ENCODE data around the gene TENM4.

TENM4 gene

GRCh38 chr11:78704811-78705210, 736.0 kb downstream of the TENM4 start:
- DNase-seq (ENCODE audit: low spot score) = no peak

- no peak for DNase-seq (ENCODE audit: low spot score)
These were observed 741.2 kb downstream of the TENM4 start for GRCh38 chr11:78699609-78700135.

GRCh38 chr11:78698612-78699011, 742.2 kb downstream of the TENM4 start:
- no peak for DNase-seq (ENCODE audit: low spot score)

- DNase-seq (ENCODE audit: low spot score) = no peak
These were observed 744.7 kb downstream of the TENM4 start for GRCh38 chr11:78696177-78696576.

GRCh38 chr11:78694152-78694551, 746.7 kb downstream of the TENM4 start:
- no peak for DNase-seq (ENCODE audit: low spot score)

- no peak for DNase-seq (ENCODE audit: low spot score)
These were observed 749.6 kb downstream of the TENM4 start for GRCh38 chr11:78691215-78691614.

GRCh38 chr11:78690352-78690987, 750.4 kb downstream of the TENM4 start:
- no peak for DNase-seq (ENCODE audit: low spot score)

- no peak for DNase-seq (ENCODE audit: low spot score)
These were observed 751.2 kb downstream of the TENM4 start for GRCh38 chr11:78689585-78690153.

- DNase-seq (ENCODE audit: low spot score) = no peak
These were observed 751.7 kb downstream of the TENM4 start for GRCh38 chr11:78689101-78689500.

- no peak for DNase-seq (ENCODE audit: low spot score)
These were observed 752.4 kb downstream of the TENM4 start for GRCh38 chr11:78688460-78688859.

GRCh38 chr11:78685156-78685555, 755.7 kb downstream of the TENM4 start:
- no peak for DNase-seq (ENCODE audit: low spot score)

- no peak for DNase-seq (ENCODE audit: low spot score)
These were observed 756.5 kb downstream of the TENM4 start for GRCh38 chr11:78684377-78684776.

GRCh38 chr11:78683774-78684173, 757.1 kb downstream of the TENM4 start:
- no peak for DNase-seq (ENCODE audit: low spot score)

- no peak for DNase-seq (ENCODE audit: low spot score)
These were observed 764.7 kb downstream of the TENM4 start for GRCh38 chr11:78676026-78676557.

GRCh38 chr11:78672850-78673620, 767.8 kb downstream of the TENM4 start:
- DNase-seq (ENCODE audit: low spot score) = no peak

GRCh38 chr11:78669249-78669648, 771.6 kb downstream of the TENM4 start:
- no peak for DNase-seq (ENCODE audit: low spot score)

- no peak for DNase-seq (ENCODE audit: low spot score)
These were observed 773.4 kb downstream of the TENM4 start for GRCh38 chr11:78667461-78667860.

GRCh38 chr11:78666675-78667160, 774.1 kb downstream of the TENM4 start:
- DNase-seq (ENCODE audit: low spot score) = no peak

- no peak for DNase-seq (ENCODE audit: low spot score)
These were observed 776.2 kb downstream of the TENM4 start for GRCh38 chr11:78664636-78665035.

- no peak for DNase-seq (ENCODE audit: low spot score)
These were observed 778.0 kb downstream of the TENM4 start for GRCh38 chr11:78662811-78663210.

GRCh38 chr11:78660471-78660870, 780.4 kb downstream of the TENM4 start:
- no peak for DNase-seq (ENCODE audit: low spot score)
